GM15510 (cell line): ENCODE measurements around the gene JPH4.

Source experiments
- POLR2A ChIP-seq: IDR thresholded peaks from 3 replicates; pipeline ENCODE4 v1.6.1; 2011; ENCODE audit warnings: borderline replicate concordance; ENCODE audit not compliant: insufficient read length; ENCODE audit errors: extremely low read depth

Gene JPH4

GRCh38 chr14:23613242-23614070 is 34.9 kb upstream of the JPH4 start:
- TF ChIP-seq POLR2A = no peak

DNA sequence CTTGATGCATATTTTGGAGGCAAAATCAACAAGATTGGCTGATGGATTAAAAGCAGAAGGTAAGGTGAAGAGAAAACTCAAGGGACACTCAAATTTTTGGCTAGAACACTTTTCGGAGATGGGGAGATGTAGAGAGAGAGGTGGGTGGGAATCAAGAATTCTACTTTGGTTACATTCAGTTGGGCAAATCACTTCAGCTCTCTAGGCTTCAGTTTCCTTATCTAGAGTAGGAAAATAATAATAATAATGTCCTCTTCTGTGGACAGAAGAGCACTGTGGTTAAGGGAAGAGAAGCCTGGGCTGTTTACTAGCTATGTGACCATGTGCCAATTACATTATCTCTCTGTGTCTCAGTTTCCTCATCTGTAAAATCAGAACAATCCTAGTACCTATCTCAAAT is 34.2 kb upstream of the JPH4 start:
- TF ChIP-seq POLR2A = no peak

DNA sequence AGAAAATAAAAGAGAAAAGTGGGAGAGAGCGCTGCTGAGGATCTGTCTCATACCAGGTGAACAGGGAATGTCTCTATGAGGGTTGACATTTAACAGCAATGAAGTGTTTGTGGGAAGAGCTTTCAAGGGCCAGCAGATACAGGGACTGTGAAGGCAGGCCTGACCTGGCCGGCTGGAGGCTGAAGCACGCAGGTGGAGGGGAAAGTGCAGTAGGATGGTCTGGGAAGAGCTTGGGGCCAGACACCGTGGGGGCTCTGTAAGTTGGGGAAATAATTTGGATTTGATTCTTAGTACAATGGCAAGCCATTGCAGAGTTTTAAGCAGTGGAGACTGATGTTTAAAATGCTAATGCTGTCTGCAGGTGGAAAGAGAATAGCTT is 33.8 kb upstream of the JPH4 start:
- TF ChIP-seq POLR2A = no peak

- TF ChIP-seq POLR2A = no peak
These were observed 32.3 kb upstream of the JPH4 start for GRCh38 chr14:23610815-23611289.

GRCh38 chr14:23610090-23610814 is 31.7 kb upstream of the JPH4 start:
- no peak for TF ChIP-seq POLR2A

DNA sequence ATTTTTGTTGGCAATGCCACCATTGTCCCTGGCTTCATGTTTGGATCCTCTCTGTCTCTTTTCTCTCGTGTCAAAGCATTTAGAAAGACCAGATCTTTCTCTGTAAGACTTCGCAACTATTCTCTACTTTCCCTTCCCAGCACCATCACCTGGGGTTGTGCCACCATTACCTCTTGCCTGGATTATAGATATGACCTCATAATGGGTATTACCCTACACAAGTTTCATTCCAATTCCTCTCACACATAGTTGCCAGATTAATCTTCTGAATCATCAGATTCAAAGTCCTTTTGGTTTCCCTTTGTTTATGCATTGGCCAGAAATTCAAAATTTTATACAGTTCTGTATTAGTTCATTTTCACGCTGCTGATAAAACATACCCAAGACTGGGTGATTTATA is 30.4 kb upstream of the JPH4 start:
- no peak for TF ChIP-seq POLR2A

- TF ChIP-seq POLR2A = no peak
These were observed 29.9 kb upstream of the JPH4 start for GRCh38 chr14:23608454-23608853.

GRCh38 chr14:23605931-23606585 is 27.5 kb upstream of the JPH4 start:
- no peak for TF ChIP-seq POLR2A

DNA sequence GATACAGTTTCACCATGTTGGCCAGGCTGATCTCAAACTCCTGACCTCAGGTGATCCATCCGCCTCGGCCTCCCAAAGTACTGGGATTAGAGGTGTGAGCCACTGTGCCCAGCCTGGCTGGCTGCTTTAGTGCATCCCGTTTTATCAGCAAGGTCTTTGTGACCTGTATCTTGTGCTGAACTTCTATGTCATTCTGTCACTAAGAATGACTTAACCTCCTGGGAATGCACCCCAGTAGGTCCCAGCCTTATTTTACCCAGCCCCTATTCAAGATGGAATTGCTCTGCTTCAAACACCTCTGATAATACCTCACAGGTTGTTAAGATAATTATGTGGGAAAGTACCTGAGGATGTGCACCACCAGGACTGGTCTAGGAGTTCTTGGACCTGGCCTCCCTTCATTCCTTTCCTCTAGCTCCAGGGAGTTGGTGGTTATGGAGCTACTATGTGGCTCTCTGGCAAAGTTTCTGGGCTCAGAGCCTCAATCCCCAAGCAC is 26.1 kb upstream of the JPH4 start:
- TF ChIP-seq POLR2A = no peak

- TF ChIP-seq POLR2A = no peak
These were observed 25.6 kb upstream of the JPH4 start for GRCh38 chr14:23604148-23604547.

- TF ChIP-seq POLR2A = no peak
These were observed 24.5 kb upstream of the JPH4 start for GRCh38 chr14:23603103-23603502.

DNA sequence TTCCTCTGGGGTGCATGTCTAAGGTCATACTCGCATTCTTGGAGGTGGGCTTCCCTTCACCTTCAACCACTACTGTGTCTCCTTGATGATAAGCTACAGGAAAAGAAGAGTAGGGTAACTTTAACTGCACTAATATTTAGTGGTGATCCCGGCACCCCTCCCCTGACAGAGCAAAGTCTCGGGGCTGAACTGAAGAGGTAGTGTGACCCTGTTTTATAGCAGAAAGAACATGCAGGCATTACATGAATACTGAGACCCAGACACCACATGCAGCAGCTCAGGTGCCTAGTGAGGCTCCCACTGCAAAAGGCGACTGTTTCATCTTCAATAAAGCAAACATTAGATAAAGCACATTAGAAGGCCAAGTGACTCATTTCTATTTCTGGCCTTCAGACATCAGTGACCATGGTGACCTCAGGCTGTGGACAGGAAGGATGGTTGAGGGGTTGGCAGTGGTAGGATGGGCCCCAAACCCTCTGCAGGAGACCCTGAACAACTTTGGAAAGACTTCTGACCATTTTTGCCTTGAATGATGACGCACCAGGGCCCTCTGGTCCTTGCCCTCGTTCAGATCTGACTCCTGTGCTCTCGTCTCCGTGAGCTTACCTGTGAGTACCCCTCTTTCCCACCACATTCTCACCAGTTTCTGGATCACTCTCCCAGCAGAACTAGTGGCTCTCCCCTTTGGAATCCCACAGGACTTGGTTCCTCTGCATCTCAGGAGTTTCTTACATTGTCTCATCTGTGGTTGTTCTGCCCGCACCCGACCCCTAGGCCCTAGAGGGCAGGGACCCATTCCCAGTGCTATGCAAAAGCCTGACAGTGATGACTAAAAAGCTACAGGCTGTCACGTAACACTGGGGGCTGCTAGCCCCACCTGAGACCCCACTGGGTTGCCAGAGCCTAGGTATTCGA is 23.8 kb upstream of the JPH4 start:
- TF ChIP-seq POLR2A = no peak

DNA sequence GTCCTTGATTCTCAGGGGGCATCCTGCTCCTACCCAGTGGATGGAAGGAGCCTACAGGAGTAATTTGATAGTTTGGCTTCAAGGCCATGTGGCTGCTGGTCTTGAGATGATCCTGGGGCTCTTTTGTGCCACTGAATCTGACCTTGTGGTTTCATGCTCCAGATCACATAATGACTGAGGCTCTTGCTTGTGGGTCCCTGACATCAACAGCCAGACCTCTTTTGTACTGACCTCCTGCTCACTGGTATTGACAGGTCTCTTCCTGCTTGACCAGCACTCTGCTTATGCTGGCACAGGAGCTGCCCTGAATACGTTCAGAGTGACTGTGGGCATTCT is 23.2 kb upstream of the JPH4 start:
- no peak for TF ChIP-seq POLR2A

DNA sequence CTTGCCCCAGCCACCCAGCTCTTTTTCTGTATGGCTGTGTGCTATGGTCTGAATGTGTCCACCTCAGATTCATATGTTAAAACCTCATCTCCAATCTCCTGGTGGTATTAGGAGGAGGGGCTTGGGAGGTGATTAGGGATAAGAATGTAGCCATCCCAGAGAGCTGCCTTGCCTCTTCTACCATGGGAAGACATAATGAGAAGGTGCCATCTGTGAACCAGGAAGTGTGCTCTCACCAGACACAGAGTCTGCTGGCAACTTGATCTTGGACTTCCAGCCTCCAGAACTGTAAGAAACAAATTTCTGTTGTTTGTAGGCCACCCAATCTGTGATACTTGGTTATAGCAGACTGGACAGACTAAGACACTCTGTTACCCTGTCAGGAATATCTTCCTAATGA is 22.8 kb upstream of the JPH4 start:
- no peak for TF ChIP-seq POLR2A
